ENCODE data around the gene RPH3AL. TPM values are rescaled to one million over a fixed set of nuclear protein-coding genes. Genes with fewer than 3 reads are reported as not detected.
"Not testable (repeated sequence)": the region's sequence is repeated elsewhere in the genome, so short reads cannot be mapped to it uniquely, and the experiment has no call there.

The RPH3AL gene
- total and polyA plus RNA-seq, 4 donors = 1.6 to 18.1 (median 8.0) TPM

GRCh38 chr17:273981-274832, 78.4 kb downstream of the RPH3AL start:
- no peaks in the 10 kb centered on the region for H3K36me3 ChIP-seq (ENCODE audit: control insufficient read depth in 1 of 2, insufficient read depth in 2 of 2, low read length in 1 of 2)
- 91 to 94% methylated on average over 28 of the region's 28 CpGs for WGBS, 2 donors
- no peak overlapping the region for H3K4me3 ChIP-seq (ENCODE audit: low read length in 2 of 2)
- no peaks in the 10 kb centered on the region for H3K4me1 ChIP-seq (ENCODE audit: control insufficient read depth in 1 of 2, insufficient read depth in 2 of 2, low read length in 2 of 2)
- no peaks in the 10 kb centered on the region for H3K27me3 ChIP-seq (ENCODE audit: control insufficient read depth in 1 of 2, insufficient read depth in 2 of 2, low read length in 1 of 2)
- ATAC-seq (ENCODE audit: low FRiP score) = no peak
- no peaks in the 10 kb centered on the region for H3K9me3 ChIP-seq (ENCODE audit: control insufficient read depth, low read length)
- H3K27ac ChIP-seq (ENCODE audit: low read depth in 1 of 2, low read length in 2 of 2) = no peak overlapping the region
- DNase-seq = peak; percentile 32 to 52
- intact Hi-C loops (cut with DNase I) = no loop called here

DNA sequence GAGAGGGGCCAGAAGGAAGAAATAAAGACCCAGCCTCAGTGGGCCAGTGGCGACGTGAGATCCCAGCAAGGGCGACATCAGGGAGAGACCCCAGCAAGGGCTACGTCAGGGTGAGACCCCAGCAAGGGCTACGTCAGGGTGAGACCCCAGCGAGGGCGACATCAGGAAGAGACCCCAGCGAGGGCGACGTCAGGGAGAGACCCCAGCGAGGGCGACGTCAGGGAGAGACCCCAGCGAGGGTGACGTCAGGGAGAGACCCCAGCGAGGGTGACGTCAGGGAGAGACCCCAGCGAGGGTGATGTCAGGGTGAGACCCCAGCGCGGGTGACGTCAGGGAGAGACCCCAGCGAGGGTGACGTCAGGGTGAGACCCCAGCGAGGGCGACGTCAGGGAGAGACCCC, 79.8 kb downstream of the RPH3AL start:
- 74 to 76% methylated on average over 18 to 26 of the region's 26 CpGs for WGBS, 2 donors
- H3K9me3 ChIP-seq (ENCODE audit: control insufficient read depth, low read length); ATAC-seq (ENCODE audit: low FRiP score); H3K4me1 ChIP-seq (ENCODE audit: control insufficient read depth in 1 of 2, insufficient read depth in 2 of 2, low read length in 2 of 2); H3K36me3 ChIP-seq (ENCODE audit: control insufficient read depth in 1 of 2, insufficient read depth in 2 of 2, low read length in 1 of 2); H3K27me3 ChIP-seq (ENCODE audit: control insufficient read depth in 1 of 2, insufficient read depth in 2 of 2, low read length in 1 of 2); H3K4me3 ChIP-seq (ENCODE audit: low read length in 2 of 2); H3K27ac ChIP-seq (ENCODE audit: low read depth in 1 of 2, low read length in 2 of 2); intact Hi-C loops (cut with DNase I): not testable (repeated sequence)
- DNase-seq = peak in 1 of 2 donors; percentile 41

GRCh38 chr17:271928-272623, 80.5 kb downstream of the RPH3AL start:
- intact Hi-C loops (cut with DNase I); ATAC-seq (ENCODE audit: low FRiP score); H3K4me1 ChIP-seq (ENCODE audit: control insufficient read depth in 1 of 2, insufficient read depth in 2 of 2, low read length in 2 of 2); H3K4me3 ChIP-seq (ENCODE audit: low read length in 2 of 2); H3K36me3 ChIP-seq (ENCODE audit: control insufficient read depth in 1 of 2, insufficient read depth in 2 of 2, low read length in 1 of 2); H3K27ac ChIP-seq (ENCODE audit: low read depth in 1 of 2, low read length in 2 of 2); DNase-seq; H3K9me3 ChIP-seq (ENCODE audit: control insufficient read depth, low read length); H3K27me3 ChIP-seq (ENCODE audit: control insufficient read depth in 1 of 2, insufficient read depth in 2 of 2, low read length in 1 of 2): not testable (repeated sequence)
- WGBS, 2 donors = 99 to 100% methylated on average over 1 to 2 of the region's 4 CpGs

GRCh38 chr17:269616-270514, 82.7 kb downstream of the RPH3AL start:
- H3K27me3 ChIP-seq (ENCODE audit: control insufficient read depth in 1 of 2, insufficient read depth in 2 of 2, low read length in 1 of 2) = no peaks in the 10 kb centered on the region
- no peak for ATAC-seq (ENCODE audit: low FRiP score)
- H3K36me3 ChIP-seq (ENCODE audit: control insufficient read depth in 1 of 2, insufficient read depth in 2 of 2, low read length in 1 of 2) = no peaks in the 10 kb centered on the region
- H3K27ac ChIP-seq (ENCODE audit: low read depth in 1 of 2, low read length in 2 of 2) = no peak overlapping the region
- H3K4me3 ChIP-seq (ENCODE audit: low read length in 2 of 2) = no peak overlapping the region
- WGBS, 2 donors = 84 to 88% methylated on average over 27 of the region's 27 CpGs
- intact Hi-C loops (cut with DNase I) = no loop called here
- H3K9me3 ChIP-seq (ENCODE audit: control insufficient read depth, low read length) = no peaks in the 10 kb centered on the region
- no peaks in the 10 kb centered on the region for H3K4me1 ChIP-seq (ENCODE audit: control insufficient read depth in 1 of 2, insufficient read depth in 2 of 2, low read length in 2 of 2)
- peak; percentile 32 to 55 for DNase-seq

DNA sequence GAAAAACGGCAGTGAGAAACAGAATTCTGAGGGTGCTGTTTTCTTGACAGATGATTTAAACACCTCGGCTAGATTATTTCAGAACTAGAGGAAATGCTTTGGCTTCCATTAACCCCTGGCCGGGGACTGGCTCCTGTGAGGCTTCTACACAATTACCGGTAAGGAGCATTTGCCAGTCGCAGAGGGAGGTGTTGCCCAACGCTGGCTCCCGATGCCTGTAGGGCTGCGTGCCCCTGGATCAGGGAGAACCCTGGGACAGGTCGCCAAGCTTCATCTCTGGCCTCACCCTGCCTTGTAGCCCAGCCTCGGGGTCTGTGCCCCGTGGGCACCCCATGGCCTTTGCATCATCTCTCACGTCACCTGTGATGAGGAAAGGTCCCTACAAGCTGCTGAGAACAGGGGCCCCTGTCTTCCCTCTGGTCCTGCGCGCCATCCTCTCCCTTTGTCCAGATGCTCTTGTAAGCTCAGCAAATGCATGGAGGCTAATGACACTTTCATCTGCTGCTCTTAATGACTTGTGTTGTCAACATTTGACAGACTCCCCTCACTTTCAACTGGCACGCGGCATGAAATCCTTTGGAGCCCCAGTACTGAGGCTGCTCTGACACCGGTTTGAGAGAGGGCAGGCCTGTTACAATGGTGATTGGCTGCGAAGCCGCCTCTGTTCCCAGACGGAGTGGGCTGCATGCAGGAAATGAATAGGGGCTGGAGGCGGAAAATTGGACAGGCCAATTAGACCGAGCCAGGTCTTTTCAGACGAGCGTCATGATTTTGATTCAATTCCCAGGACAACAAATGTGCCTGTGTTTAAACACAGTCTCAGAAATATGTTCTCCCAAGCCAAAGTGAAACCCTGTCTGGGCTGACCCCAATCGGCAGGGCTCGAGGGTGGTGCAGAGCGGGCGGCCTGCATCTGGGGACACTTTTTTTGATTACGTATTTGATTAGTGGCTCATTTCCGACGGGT, 85.6 kb downstream of the RPH3AL start:
- Histone ChIP-seq H3K4me3 (ENCODE audit: low read length in 2 of 2) (no peak overlapping the region), H3K36me3 (ENCODE audit: control insufficient read depth in 1 of 2, insufficient read depth in 2 of 2, low read length in 1 of 2) (no peaks in the 10 kb centered on the region), H3K27ac (ENCODE audit: low read depth in 1 of 2, low read length in 2 of 2) (peak overlapping the region in 1 of 2 donors; percentile 11), H3K9me3 (ENCODE audit: control insufficient read depth, low read length) (no peaks in the 10 kb centered on the region), H3K27me3 (ENCODE audit: control insufficient read depth in 1 of 2, insufficient read depth in 2 of 2, low read length in 1 of 2) (no peaks in the 10 kb centered on the region), H3K4me1 (ENCODE audit: control insufficient read depth in 1 of 2, insufficient read depth in 2 of 2, low read length in 2 of 2) (no peaks in the 10 kb centered on the region)
- ATAC-seq (ENCODE audit: low FRiP score) (peak; percentile 73), DNase-seq (peak; percentile 64 to 79)
- intact Hi-C loops (cut with DNase I) = no loop called here
- WGBS, 2 donors = 14 to 17% methylated on average over 31 of the region's 31 CpGs

- WGBS, 2 donors = 92% methylated on average over 6 of the region's 6 CpGs
- Histone ChIP-seq H3K4me3 (ENCODE audit: low read length in 2 of 2) (no peak overlapping the region), H3K27ac (ENCODE audit: low read depth in 1 of 2, low read length in 2 of 2) (no peak overlapping the region), H3K27me3 (ENCODE audit: control insufficient read depth in 1 of 2, insufficient read depth in 2 of 2, low read length in 1 of 2) (no peaks in the 10 kb centered on the region), H3K9me3 (ENCODE audit: control insufficient read depth, low read length) (no peaks in the 10 kb centered on the region), H3K4me1 (ENCODE audit: control insufficient read depth in 1 of 2, insufficient read depth in 2 of 2, low read length in 2 of 2) (no peaks in the 10 kb centered on the region), H3K36me3 (ENCODE audit: control insufficient read depth in 1 of 2, insufficient read depth in 2 of 2, low read length in 1 of 2) (no peaks in the 10 kb centered on the region)
- ATAC-seq (ENCODE audit: low FRiP score) (no peak), DNase-seq (peak; percentile 32 to 36)
- intact Hi-C loops (cut with DNase I) = no loop called here
Measured at GRCh38 chr17:266219-266618, 86.4 kb downstream of the RPH3AL start.

- intact Hi-C loops (cut with DNase I) = no loop called here
- H3K4me3 ChIP-seq (ENCODE audit: low read length in 2 of 2) = no peak overlapping the region
- no peaks in the 10 kb centered on the region for H3K4me1 ChIP-seq (ENCODE audit: control insufficient read depth in 1 of 2, insufficient read depth in 2 of 2, low read length in 2 of 2)
- no peaks in the 10 kb centered on the region for H3K27me3 ChIP-seq (ENCODE audit: control insufficient read depth in 1 of 2, insufficient read depth in 2 of 2, low read length in 1 of 2)
- H3K9me3 ChIP-seq (ENCODE audit: control insufficient read depth, low read length) = no peaks in the 10 kb centered on the region
- H3K27ac ChIP-seq (ENCODE audit: low read depth in 1 of 2, low read length in 2 of 2) = no peak overlapping the region
- DNase-seq = peak; percentile 43 to 71
- 50 to 56% methylated on average over 10 of the region's 10 CpGs for WGBS, 2 donors
- no peaks in the 10 kb centered on the region for H3K36me3 ChIP-seq (ENCODE audit: control insufficient read depth in 1 of 2, insufficient read depth in 2 of 2, low read length in 1 of 2)
- ATAC-seq (ENCODE audit: low FRiP score) = no peak
Measured at GRCh38 chr17:265718-266117, 86.9 kb downstream of the RPH3AL start.

- H3K9me3 ChIP-seq (ENCODE audit: control insufficient read depth, low read length) = no peaks in the 10 kb centered on the region
- no peaks in the 10 kb centered on the region for H3K4me1 ChIP-seq (ENCODE audit: control insufficient read depth in 1 of 2, insufficient read depth in 2 of 2, low read length in 2 of 2)
- H3K4me3 ChIP-seq (ENCODE audit: low read length in 2 of 2) = no peak overlapping the region
- intact Hi-C loops (cut with DNase I) = no loop called here
- 96 to 98% methylated on average over 24 of the region's 24 CpGs for WGBS, 2 donors
- DNase-seq (peak in 1 of 2 donors; percentile 73), ATAC-seq (ENCODE audit: low FRiP score) (no peak)
- H3K27me3 ChIP-seq (ENCODE audit: control insufficient read depth in 1 of 2, insufficient read depth in 2 of 2, low read length in 1 of 2) = no peaks in the 10 kb centered on the region
- H3K27ac ChIP-seq (ENCODE audit: low read depth in 1 of 2, low read length in 2 of 2) = no peak overlapping the region
- H3K36me3 ChIP-seq (ENCODE audit: control insufficient read depth in 1 of 2, insufficient read depth in 2 of 2, low read length in 1 of 2) = no peaks in the 10 kb centered on the region
Measured at GRCh38 chr17:263773-264172, 88.8 kb downstream of the RPH3AL start.

Data from aorta (tissue), 5 donors.